ENCODE data around the gene ANKRD29.

The ANKRD29 gene

DNA sequence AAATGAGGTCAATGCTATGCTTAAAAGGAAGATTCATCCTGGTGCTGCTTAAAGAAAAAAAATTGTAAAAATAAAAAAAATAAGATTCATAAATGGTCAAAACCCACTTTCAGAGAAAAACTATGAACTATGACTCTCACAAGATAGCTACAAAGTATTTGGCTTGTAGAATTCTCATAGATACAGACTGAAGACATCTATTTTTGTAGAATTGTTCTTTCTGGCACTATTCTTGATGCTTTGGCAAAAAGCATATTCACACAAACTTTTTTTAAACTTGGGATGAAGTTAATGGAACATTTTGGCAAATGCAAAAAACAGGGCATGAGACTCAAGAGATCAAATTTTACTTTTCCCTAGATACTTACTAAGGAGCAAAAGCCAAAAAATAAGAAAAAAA lies 12.5 kb upstream of the ANKRD29 start:
- TF ChIP-seq, protein P1, sequence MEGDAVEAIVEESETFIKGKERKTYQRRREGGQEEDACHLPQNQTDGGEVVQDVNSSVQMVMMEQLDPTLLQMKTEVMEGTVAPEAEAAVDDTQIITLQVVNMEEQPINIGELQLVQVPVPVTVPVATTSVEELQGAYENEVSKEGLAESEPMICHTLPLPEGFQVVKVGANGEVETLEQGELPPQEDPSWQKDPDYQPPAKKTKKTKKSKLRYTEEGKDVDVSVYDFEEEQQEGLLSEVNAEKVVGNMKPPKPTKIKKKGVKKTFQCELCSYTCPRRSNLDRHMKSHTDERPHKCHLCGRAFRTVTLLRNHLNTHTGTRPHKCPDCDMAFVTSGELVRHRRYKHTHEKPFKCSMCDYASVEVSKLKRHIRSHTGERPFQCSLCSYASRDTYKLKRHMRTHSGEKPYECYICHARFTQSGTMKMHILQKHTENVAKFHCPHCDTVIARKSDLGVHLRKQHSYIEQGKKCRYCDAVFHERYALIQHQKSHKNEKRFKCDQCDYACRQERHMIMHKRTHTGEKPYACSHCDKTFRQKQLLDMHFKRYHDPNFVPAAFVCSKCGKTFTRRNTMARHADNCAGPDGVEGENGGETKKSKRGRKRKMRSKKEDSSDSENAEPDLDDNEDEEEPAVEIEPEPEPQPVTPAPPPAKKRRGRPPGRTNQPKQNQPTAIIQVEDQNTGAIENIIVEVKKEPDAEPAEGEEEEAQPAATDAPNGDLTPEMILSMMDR (IDR thresholded peaks at IDR 0.05; ENCODE audit: borderline replicate concordance, control extremely low read depth, extremely low read depth, insufficient read depth, missing control alignments): no peak
- no peak for DNase-seq (ENCODE audit: low spot score)
- in situ Hi-C loops (cut with MboI; ENCODE audit: low sequenced_read_pairs, unreplicated experiment): no loop called here

DNA sequence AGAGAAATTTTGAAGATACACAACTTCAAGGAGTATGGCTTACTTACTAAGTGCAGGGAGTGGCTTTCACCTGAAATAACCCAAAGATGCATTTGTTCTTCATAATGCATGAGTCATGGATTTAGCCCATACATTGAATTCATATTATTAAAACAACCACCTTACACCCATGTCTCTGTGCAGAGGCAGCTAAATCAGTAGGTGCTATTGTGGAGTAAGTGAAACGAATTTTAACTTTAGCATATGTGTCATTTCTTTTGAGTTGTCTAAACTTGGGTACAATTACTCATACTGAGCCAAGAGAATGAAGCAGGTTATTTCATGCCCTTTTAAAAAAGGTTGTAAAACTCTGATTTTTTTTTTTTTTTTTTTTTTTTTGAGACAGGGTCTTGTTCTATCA lies 11.0 kb upstream of the ANKRD29 start:
- TF ChIP-seq, protein P1 (IDR thresholded peaks at IDR 0.05; ENCODE audit: borderline replicate concordance, control extremely low read depth, extremely low read depth, insufficient read depth, missing control alignments): no peak
- in situ Hi-C loops (cut with MboI; ENCODE audit: low sequenced_read_pairs, unreplicated experiment): no loop called here
- no peak for DNase-seq (ENCODE audit: low spot score)

DNA sequence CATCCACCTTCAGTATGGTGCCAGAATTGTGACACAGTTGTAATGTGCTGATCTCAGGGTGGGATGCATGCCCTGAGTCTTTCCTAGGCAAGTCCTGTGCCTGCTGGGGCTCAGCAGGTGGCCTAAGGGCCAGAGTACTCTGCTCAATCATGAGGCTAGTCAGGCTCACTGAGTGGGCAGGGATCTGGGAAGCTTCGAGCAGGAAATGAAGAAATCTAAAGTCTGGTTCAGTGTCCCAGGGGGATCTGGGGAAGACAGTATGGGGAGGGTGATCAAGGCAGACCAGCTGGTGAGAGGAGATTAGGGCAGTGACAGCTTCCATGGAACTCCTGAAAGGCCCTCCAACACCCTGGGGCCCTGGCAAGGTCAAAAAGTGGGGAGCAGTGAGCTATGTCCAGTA lies 8.9 kb upstream of the ANKRD29 start:
- TF ChIP-seq, protein P1 (IDR thresholded peaks at IDR 0.05; ENCODE audit: borderline replicate concordance, control extremely low read depth, extremely low read depth, insufficient read depth, missing control alignments): no peak
- in situ Hi-C loops (cut with MboI; ENCODE audit: low sequenced_read_pairs, unreplicated experiment): no loop called here
- no peak for DNase-seq (ENCODE audit: low spot score)

DNA sequence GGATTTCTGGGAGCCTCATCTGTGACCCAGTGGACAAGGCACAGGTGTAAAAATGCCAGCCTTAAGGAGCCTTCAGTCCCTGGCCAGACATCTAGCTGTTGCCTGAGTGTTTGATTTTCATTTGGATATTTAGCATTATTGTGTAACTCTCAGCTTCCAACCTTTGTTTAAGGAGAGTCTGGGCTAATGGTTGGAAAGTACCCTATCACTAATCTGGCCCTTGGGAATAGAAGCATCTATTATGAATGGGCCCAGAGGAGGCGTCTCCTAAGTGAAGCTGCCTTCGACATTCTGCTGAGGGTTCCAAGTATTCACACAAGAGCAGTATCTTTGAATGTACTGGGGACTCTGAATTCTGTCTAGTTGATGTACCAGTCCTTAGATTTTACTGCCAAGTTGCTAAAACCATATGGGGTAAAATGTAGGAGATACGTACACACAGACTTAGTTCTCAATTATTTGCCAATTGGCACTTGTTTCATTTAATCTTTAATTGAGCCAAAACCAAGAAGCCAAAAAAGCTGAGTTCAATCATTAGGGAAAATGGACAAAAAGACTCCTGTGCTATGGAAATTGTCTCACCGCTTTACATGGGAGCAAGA lies 7.2 kb upstream of the ANKRD29 start:
- no peak for DNase-seq (ENCODE audit: low spot score)
- in situ Hi-C loops (cut with MboI; ENCODE audit: low sequenced_read_pairs, unreplicated experiment): no loop called here

DNA sequence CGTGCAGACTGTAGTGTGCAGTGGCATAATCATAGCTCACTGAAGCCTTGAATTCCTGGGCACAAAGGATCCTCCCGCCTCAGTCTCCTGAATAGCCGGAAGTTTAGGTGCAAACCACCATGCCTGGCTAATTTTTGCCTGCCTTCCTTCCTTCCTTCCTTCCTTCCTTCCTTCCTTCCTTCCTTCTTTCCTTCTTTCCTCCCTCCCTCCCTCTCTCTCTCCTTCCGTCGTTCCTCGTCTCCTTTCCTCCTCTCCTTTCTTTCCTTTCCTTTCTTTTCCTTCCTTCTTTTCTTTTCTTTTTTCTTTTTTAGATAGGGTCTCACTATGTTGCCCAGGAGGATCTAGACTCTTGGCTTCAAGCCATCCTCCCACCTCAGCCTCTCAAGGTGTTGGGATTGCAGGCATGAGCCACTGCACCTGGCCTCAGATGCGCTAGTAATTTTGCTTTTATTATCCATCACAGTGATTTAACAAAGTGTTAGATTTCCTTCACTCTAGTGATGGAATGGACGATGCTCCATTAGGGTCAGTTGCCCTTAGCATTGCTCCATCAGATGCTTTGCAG lies 6.6 kb upstream of the ANKRD29 start:
- in situ Hi-C loops (cut with MboI; ENCODE audit: low sequenced_read_pairs, unreplicated experiment): no loop called here
- no peak for DNase-seq (ENCODE audit: low spot score)
- TF ChIP-seq, protein P1 (IDR thresholded peaks at IDR 0.05; ENCODE audit: borderline replicate concordance, control extremely low read depth, extremely low read depth, insufficient read depth, missing control alignments): no peak

More for the DNA sequence above, 7.2 kb upstream of the ANKRD29 start:
- TF ChIP-seq, protein P1 (IDR thresholded peaks at IDR 0.05; ENCODE audit: borderline replicate concordance, control extremely low read depth, extremely low read depth, insufficient read depth, missing control alignments): no peak

DNA sequence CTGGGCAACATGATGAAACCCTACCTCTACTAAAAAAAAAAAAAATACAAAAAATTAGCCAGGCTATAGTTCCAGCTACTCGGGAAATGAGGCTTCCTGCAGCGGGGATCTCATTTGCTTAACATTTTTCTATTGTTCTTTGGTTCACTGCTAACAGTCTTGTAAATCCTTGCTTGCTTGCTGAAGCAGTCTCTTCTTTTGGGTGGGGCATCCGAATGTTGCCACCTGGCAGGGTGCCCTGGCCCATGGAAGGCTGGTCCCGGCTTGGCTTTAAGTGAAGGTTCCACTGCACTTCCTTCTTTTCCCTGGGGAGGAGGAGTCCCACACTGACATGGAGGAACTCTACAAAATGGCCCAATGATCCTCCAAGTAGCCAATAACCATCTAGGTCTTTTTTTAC lies 6.0 kb upstream of the ANKRD29 start:
- in situ Hi-C loops (cut with MboI; ENCODE audit: low sequenced_read_pairs, unreplicated experiment): no loop called here
- no peak for DNase-seq (ENCODE audit: low spot score)
- TF ChIP-seq, protein P1 (IDR thresholded peaks at IDR 0.05; ENCODE audit: borderline replicate concordance, control extremely low read depth, extremely low read depth, insufficient read depth, missing control alignments): no peak

All from GM13976 (cell line).